Activated CD4-positive, alpha-beta T cell treated with anti-CD3 and anti-CD28 coated beads for 36 hours (primary cell): ENCODE data around the gene NATD1. TPM values are rescaled to one million over a fixed set of nuclear protein-coding genes. Genes with fewer than 3 reads are reported as not detected.

Experiments used
- ATAC-seq: fragments of 200-7000 bp; cut with Tn5 transposase; one replicate; pipeline ENCODE4 v1.10.0; 2021; ENCODE audit warnings: mild to moderate bottlenecking, moderate library complexity
- CTCF ChIA-PET: fragments of 350-600 bp; sonication (Branson Sonifier 250); formaldehyde crosslinking; loops from one replicate; lab custom pipeline; 2021; ENCODE audit warnings: antibody characterized with exemption; lab: Charles Lee
- POLR2A ChIA-PET: fragments of 350-600 bp; sonication (Branson Sonifier 250); formaldehyde crosslinking; loops from one replicate; lab custom pipeline; 2021; ENCODE audit warnings: antibody characterized with exemption, inconsistent platforms; lab: Charles Lee
- DNase-seq: peaks from one replicate; pipeline ENCODE4 v3.0.0-alpha.2; 2020
- H3K27ac Mint-ChIP-seq: one replicate; pipeline ENCODE4 v1.8.0; 2021; ENCODE audit warnings: mixed read lengths
- H3K27me3 Mint-ChIP-seq: one replicate; pipeline ENCODE4 v1.8.0; 2021; ENCODE audit warnings: mixed read lengths
- H3K36me3 Mint-ChIP-seq: one replicate; pipeline ENCODE4 v1.8.0; 2021; ENCODE audit warnings: low read depth, mixed read lengths
- H3K4me1 Mint-ChIP-seq: one replicate; pipeline ENCODE4 v1.8.0; 2021; ENCODE audit warnings: mixed read lengths
- H3K4me3 Mint-ChIP-seq: one replicate; pipeline ENCODE4 v1.8.0; 2021; ENCODE audit warnings: mild to moderate bottlenecking, moderate library complexity, mixed read lengths
- H3K9me3 Mint-ChIP-seq: one replicate; pipeline ENCODE4 v1.8.0; 2021; ENCODE audit warnings: low read depth, mixed read lengths
- intact Hi-C, 2 experiments: fragments of 100-400 bp; cut with DNase I in 1 of 2; cut with micrococcal nuclease in 1 of 2; formaldehyde crosslinking; loops; one replicate each; pipeline versions ENCODE4 v1.14.2 to v1.15.1; 2022 to 2024; cut with DNase I, micrococcal nuclease
- total RNA-seq, 2 experiments: library from RNA; stranded (reverse); gene quantifications; one replicate each; pipeline ENCODE4 v1.2.3, GENCODE V29; 2021

NATD1 gene
- total RNA-seq: 1 to 10 TPM; 1.5 to 1.7 TPM

DNA sequence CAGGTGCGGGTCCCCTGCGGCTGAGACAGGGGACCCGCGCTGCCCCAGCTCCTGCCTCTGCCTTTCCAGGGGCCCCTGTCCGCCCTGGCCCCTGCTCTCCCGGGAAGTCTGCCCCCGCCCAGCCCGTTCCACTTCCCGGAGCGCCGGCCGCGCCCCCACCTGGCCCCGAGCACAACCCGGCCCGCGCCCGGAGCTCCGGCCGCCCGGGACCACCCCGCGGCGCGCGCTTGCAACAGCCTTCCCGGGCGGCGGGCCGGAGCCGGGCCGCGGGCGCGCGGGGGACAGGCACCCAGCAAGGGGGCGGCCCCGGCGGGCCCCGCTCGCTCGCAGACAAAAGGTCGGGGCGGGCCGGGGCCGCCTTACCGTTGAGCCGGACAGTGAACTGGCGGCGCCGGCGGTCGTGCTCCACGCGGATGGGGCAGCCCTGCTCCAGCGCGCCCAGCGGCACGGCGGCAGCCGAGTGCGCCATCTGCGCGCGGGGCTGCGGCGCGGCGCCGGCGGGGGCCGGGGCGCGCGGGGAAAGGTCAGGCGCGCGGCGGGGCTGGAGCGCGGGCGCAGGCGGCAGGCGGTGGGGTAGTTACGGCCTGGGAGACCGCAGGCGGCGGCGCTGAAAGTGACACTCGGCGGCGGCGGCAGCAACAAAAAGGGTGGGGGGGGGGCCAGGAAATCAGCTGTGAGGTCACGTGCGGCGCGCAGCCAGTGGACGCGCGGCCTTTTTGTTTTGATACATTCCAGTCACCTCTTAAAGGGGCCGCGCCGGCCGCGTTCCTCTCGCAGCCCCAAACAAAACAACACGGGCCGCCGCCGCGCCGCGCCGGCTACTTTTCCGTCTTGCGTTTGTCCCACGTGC is at the start of gene NATD1:
Gene NATD1 (minus strand): TSS at position 615 of the 850 bp plus-strand sequence. CDS start 146 bp downstream, at position 469.
- DNase-seq: peak; percentile 86
- ATAC-seq: peak; percentile 71
- Mint-ChIP-seq H3K36me3 (no peaks in the 10 kb centered on the region), H3K9me3 (no peaks in the 10 kb centered on the region), H3K4me1 (peaks cover 6% of the 10 kb centered on the region), H3K4me3 (peak within 1 kb of the TSS; percentile 77), H3K27me3 (no peaks in the 10 kb centered on the region), H3K27ac (peak within 1 kb of the TSS; percentile 47)
- POLR2A ChIA-PET: interaction anchor here (0.6 kb wide), 1 partner anchor 248 kb away, joined by 3 read pairs; no protein-coding TSS in a partner anchor
- intact Hi-C loops: loop anchor here (1.0 to 2.0 kb wide), 5 partner anchors 22 to 127 kb away; partner anchors contain the start of genes TMEM11 (in 2 of the 2), DHRS7B (in 1 of the 2) and MAP2K3 (in 1 of the 2)
- CTCF ChIA-PET: interaction anchor here (0.6 to 0.7 kb wide), 3 partner anchors 10 to 250 kb away, joined by 3 to 4 read pairs (median 3); no protein-coding TSS in a partner anchor

DNA sequence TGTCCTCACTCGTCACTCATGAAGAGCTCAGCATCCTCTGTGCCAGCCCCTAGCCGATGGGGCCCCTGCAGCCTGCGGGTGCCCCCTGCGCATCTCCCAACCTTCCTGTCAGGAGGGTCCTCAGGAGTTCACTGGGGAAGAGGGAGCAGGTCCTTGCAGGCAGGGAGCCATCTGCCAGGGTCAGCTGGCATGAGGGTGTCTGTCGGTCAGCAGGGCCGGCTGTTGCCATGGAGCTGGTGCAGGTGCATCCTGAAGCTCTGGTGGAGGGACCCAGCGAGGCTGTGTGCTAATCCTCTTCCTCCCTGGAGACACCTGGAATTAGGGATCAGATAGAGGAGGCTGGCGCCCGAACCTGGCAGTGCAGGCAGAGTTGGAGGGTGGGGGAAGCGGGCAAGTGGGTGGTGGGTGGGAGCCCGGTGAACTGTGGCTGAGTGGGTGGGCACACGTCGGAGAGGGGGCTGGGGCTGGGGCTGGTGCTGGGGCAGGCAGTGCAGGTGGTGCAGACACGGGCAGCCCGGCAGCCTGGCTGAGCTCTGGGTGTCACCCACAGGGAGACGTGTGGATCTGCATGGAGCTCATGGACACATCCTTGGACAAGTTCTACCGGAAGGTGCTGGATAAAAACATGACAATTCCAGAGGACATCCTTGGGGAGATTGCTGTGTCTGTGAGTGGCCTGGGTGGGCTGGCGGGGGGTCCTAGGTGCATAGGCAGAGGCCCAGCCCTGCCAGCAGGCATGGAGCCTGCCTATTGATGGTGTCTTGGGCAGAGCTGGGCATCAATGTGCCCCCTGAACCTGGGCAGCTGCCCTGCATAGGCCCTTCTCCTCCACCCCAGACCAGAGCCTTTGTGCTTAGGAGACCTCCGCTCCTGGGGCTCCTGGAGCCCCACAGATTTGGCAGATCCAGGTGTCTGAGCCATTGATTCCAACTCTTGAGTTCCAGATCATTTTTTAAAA is 48.7 kb upstream of the NATD1 start:
- no peaks in the 10 kb centered on the region for H3K9me3 Mint-ChIP-seq
- H3K4me3 Mint-ChIP-seq: no peak overlapping the region
- intact Hi-C loops: no loop called here
- DNase-seq (no peak), ATAC-seq (no peak)
- no peak overlapping the region for H3K27ac Mint-ChIP-seq
- no peaks in the 10 kb centered on the region for H3K27me3 Mint-ChIP-seq
- ChIA-PET CTCF (no interaction called here), POLR2A (no interaction called here)
- no peaks in the 10 kb centered on the region for H3K4me1 Mint-ChIP-seq
- H3K36me3 Mint-ChIP-seq: peaks cover 47% of the 10 kb centered on the region

- CTCF ChIA-PET: interaction anchor here (0.7 kb wide), 1 partner anchor 23 kb away, joined by 3 read pairs; no protein-coding TSS in a partner anchor
- intact Hi-C loops: no loop called here
- no peaks in the 10 kb centered on the region for H3K9me3 Mint-ChIP-seq
Observed at GRCh38 chr17:21300601-21301571, 47.7 kb upstream of the NATD1 start.

DNA sequence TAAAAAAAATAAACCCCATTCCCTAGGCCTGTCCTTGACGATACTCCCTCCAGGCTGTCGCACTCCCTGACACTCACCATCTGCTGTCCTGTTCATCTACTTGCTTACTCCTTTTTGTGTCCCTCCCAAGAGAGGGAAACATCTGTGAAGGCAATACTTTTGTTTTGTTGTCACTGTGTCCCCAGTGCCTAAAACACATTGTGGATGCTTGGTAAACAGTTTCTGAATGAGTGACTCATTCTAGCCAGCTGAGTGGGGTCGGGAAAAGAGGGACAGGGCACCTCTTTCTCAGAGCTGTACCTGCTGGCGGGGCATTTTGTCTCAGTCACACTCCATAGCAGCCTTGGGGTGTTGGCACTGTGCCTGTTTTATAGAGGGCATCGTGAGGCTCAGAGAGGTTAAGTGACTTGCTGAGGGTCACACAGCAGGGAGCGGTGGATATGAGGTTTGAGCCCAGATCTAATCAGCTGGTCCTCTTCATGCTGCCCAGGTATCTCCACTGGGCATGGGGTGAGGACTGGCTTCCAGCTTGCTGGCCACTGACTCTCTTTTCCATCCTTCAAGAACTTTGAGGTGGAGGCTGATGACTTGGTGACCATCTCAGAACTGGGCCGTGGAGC is 46.9 kb upstream of the NATD1 start:
- POLR2A ChIA-PET: no interaction called here
- Mint-ChIP-seq H3K27ac (no peak overlapping the region), H3K36me3 (peaks cover 33% of the 10 kb centered on the region), H3K27me3 (no peaks in the 10 kb centered on the region), H3K9me3 (no peaks in the 10 kb centered on the region), H3K4me3 (no peak overlapping the region), H3K4me1 (no peaks in the 10 kb centered on the region)
- CTCF ChIA-PET: interaction anchor here (0.7 kb wide), 2 partner anchors 23 to 268 kb away, joined by 3 read pairs; no protein-coding TSS in a partner anchor
- ATAC-seq: no peak
- intact Hi-C loops: loop anchor here in 1 of 2 experiments (10.0 kb wide), 2 partner anchors 835 to 1275 kb away; no protein-coding TSS in a partner anchor
- no peak for DNase-seq

More at GRCh38 chr17:21300601-21301571, 47.7 kb upstream of the NATD1 start:
- no peak for ATAC-seq
- no peak for DNase-seq
- POLR2A ChIA-PET: no interaction called here
- H3K4me3 Mint-ChIP-seq: no peak overlapping the region
- H3K27me3 Mint-ChIP-seq: no peaks in the 10 kb centered on the region
- H3K36me3 Mint-ChIP-seq: peaks cover 37% of the 10 kb centered on the region
- H3K27ac Mint-ChIP-seq: no peak overlapping the region
- no peaks in the 10 kb centered on the region for H3K4me1 Mint-ChIP-seq

DNA sequence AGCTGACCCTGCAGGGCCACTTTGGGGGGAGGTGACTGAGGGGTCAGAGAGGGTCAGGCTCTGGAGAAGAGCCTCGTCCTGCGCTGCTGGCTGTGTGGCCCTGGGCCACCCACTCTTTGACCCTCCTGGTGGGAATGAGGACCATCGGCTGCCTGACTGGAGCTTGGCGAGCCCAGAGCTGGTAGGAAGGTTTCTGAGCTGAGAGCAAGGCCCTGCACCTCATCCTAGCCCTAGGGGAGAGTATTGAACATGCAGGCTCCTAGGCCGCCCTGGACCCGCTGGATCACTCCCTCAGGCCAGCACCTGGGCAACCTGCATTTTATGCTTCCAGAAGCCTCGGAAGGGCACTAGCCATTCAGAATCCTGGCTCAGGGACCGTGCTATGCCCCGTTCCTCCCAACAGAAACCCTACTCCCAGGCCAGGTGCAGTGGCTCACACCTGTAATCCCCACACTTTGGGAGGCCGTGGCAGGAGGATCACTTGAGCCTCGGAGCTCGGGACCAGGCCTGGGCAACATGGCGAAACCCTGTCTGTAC is 45.8 kb upstream of the NATD1 start:
- no peaks in the 10 kb centered on the region for H3K9me3 Mint-ChIP-seq
- H3K4me3 Mint-ChIP-seq: no peak overlapping the region
- DNase-seq (no peak), ATAC-seq (no peak)
- CTCF ChIA-PET: interaction anchor here (0.7 kb wide), 1 partner anchor 267 kb away, joined by 3 read pairs; no protein-coding TSS in a partner anchor
- intact Hi-C loops: loop anchor here in 1 of 2 experiments (10.0 kb wide), 2 partner anchors 836 to 1276 kb away; no protein-coding TSS in a partner anchor
- no peak overlapping the region for H3K27ac Mint-ChIP-seq
- POLR2A ChIA-PET: no interaction called here
- no peaks in the 10 kb centered on the region for H3K27me3 Mint-ChIP-seq
- H3K36me3 Mint-ChIP-seq: peaks cover 33% of the 10 kb centered on the region
- H3K4me1 Mint-ChIP-seq: no peaks in the 10 kb centered on the region

DNA sequence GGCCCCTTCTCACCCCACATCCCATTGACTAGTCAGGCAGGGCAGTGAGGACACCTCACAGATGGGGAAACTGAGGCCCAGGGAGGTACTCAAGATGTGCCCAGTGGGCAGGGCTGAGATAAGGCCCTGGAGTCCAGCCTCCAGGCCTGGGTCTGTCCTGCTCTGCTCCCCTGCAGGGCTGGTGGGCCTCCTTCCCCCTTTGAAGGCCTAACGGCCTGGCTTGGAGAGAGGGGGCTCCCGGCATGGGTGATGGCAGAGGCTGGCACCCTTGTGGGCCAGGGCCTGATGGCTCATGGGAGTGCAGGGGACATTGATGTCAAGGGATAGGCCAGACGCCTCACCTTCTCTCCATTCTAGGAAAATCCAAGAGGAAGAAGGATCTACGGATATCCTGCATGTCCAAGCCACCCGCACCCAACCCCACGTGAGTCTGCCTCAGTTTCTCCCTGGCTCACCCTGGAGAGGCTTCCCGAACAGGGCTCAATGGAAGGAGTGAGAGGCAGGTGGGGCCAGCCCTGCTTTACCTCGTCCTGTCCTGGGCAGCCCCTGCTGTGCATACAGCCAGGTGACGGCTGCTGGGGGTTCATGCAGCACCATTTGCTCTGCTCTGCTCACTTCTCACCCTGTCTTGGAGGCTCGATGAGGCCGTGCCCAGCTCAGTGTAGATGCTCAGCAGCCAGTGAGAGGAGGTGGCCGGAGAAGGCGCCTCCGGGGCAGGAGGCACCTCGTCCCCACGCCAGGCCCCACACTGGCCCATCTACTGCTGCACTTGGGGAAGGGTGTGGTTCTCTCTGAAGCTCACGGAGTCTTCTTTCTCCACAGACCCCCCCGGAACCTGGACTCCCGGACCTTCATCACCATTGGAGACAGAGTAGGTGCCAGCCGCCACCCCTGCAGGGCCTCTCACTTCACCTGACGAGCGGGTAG is 45.1 kb upstream of the NATD1 start:
- Mint-ChIP-seq H3K9me3 (no peaks in the 10 kb centered on the region), H3K36me3 (peaks cover 27% of the 10 kb centered on the region), H3K27ac (no peak overlapping the region), H3K27me3 (no peaks in the 10 kb centered on the region), H3K4me1 (no peaks in the 10 kb centered on the region), H3K4me3 (no peak overlapping the region)
- ChIA-PET CTCF (no interaction called here), POLR2A (no interaction called here)
- ATAC-seq (no peak), DNase-seq (no peak)
- intact Hi-C loops: loop anchor here in 1 of 2 experiments (10.0 kb wide), 2 partner anchors 836 to 1276 kb away; no protein-coding TSS in a partner anchor

DNA sequence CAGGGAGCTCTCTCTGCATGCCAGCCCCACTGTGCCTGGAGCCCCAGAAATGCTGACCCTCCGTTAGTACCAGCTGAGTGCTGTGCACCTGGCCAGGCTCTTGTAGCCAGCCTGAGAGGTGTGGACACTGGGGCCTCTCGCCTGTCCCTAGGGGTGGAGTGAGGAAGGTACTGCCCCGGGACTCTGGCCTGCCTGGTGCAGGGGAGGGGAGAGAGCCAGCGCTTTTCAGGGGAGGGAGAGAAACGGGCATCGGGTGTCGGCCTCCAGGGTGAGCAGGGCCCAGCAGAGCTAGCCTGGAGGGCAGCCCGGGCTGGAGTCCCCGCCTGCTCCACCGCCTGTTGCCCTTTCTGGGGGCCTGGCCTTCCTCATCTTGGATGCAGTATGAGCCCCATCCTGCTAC is 44.4 kb upstream of the NATD1 start:
- intact Hi-C loops: loop anchor here in 1 of 2 experiments (10.0 kb wide), 2 partner anchors 837 to 1277 kb away; no protein-coding TSS in a partner anchor
- no peak for DNase-seq
- CTCF ChIA-PET: no interaction called here
- Mint-ChIP-seq H3K27ac (no peak overlapping the region), H3K4me3 (no peak overlapping the region), H3K36me3 (peaks cover 27% of the 10 kb centered on the region), H3K9me3 (no peaks in the 10 kb centered on the region), H3K27me3 (peaks cover 2% of the 10 kb centered on the region), H3K4me1 (no peaks in the 10 kb centered on the region)
- ATAC-seq: no peak
- POLR2A ChIA-PET: interaction anchor here (0.5 kb wide), 1 partner anchor 33 kb away, joined by 4 read pairs; no protein-coding TSS in a partner anchor

GRCh38 chr17:21297026-21297520 is 43.9 kb upstream of the NATD1 start:
- H3K27me3 Mint-ChIP-seq: peaks cover 2% of the 10 kb centered on the region
- H3K4me3 Mint-ChIP-seq: no peak overlapping the region
- peaks cover 25% of the 10 kb centered on the region for H3K36me3 Mint-ChIP-seq
- ChIA-PET POLR2A (interaction anchor here (0.5 kb wide), 1 partner anchor 33 kb away, joined by 4 read pairs; no protein-coding TSS in a partner anchor), CTCF (no interaction called here)
- intact Hi-C loops: loop anchor here in 1 of 2 experiments (10.0 kb wide), 2 partner anchors 838 to 1278 kb away; no protein-coding TSS in a partner anchor
- DNase-seq (no peak), ATAC-seq (no peak)
- no peak overlapping the region for H3K27ac Mint-ChIP-seq
- H3K9me3 Mint-ChIP-seq: no peaks in the 10 kb centered on the region
- H3K4me1 Mint-ChIP-seq: no peaks in the 10 kb centered on the region
